Spleen (tissue), 11 donors: ENCODE data around the gene FDX1. TPM values are rescaled to one million over a fixed set of nuclear protein-coding genes. Genes with fewer than 3 reads are reported as not detected.
"Not testable (repeated sequence)": the region's sequence is repeated elsewhere in the genome, so short reads cannot be mapped to it uniquely, and the experiment has no call there.

Source experiments
- DNase-seq: peaks from one replicate; pipeline ENCODE4 v3.0.0-alpha.2; 2020
- H3K27ac ChIP-seq, 8 donors: fragments of 200-600 bp; sonication (generic) in 7 of 8; 1 replicate in 4 of 8; 2 replicates in 4 of 8; pipeline versions ENCODE4 v1.5.0 to v1.8.0; 2016 to 2021; ENCODE audit warnings: inconsistent platforms in 4 of 8, mild to moderate bottlenecking in 4 of 8, moderate library complexity in 1 of 8
- H3K27me3 ChIP-seq, 7 donors: fragments of 200-600 bp; sonication (generic) in 6 of 7; replicated peaks in 1 of 7; 1 replicate in 4 of 7; 2 replicates in 3 of 7; pipeline versions ENCODE4 v1.5.0 to v1.8.0; 2016 to 2021; ENCODE audit warnings: inconsistent platforms in 3 of 7, mild to moderate bottlenecking in 1 of 7
- H3K36me3 ChIP-seq, 6 donors: fragments of 200-600 bp; sonication (generic) in 5 of 6; 1 replicate in 4 of 6; 2 replicates in 2 of 6; pipeline versions ENCODE4 v1.5.0 to v1.8.0; 2016 to 2021; ENCODE audit warnings: inconsistent platforms in 2 of 6
- H3K4me1 ChIP-seq, 6 donors: fragments of 200-600 bp; sonication (generic) in 5 of 6; 1 replicate in 3 of 6; 2 replicates in 3 of 6; pipeline versions ENCODE4 v1.5.0 to v1.8.0; 2016 to 2021; ENCODE audit warnings: inconsistent platforms in 3 of 6
- H3K4me3 ChIP-seq, 8 donors: fragments of 200-600 bp; sonication (generic) in 7 of 8; 1 replicate in 4 of 8; 2 replicates in 4 of 8; pipeline versions ENCODE4 v1.5.0 to v1.8.0; 2016 to 2021; ENCODE audit warnings: inconsistent platforms in 4 of 8, mild to moderate bottlenecking in 4 of 8, moderate library complexity in 2 of 8
- H3K9me3 ChIP-seq, 8 donors: fragments of 200-600 bp; sonication (generic) in 7 of 8; 1 replicate in 4 of 8; 2 replicates in 4 of 8; pipeline versions ENCODE4 v1.5.0 to v1.8.0; 2016 to 2021; ENCODE audit warnings: inconsistent platforms in 4 of 8
- CTCF ChIP-seq, 11 experiments: fragments of 200-600 bp in 7 of 11; fragments of 450-650 bp in 4 of 11; sonication (generic) in 4 of 11; IDR thresholded peaks in 8 of 11; conservative IDR thresholded peaks in 3 of 11; 1 replicate in 7 of 11; 2 replicates in 4 of 11; pipeline versions ENCODE4 v1.4.0 to v1.8.0; 2016 to 2021; ENCODE audit warnings: antibody characterized with exemption in 11 of 11, inconsistent platforms in 4 of 11, mild to moderate bottlenecking in 1 of 11
- POLR2A ChIP-seq, 3 donors: fragments of 450-650 bp; IDR thresholded peaks; one replicate each; pipeline ENCODE4 v1.5.1; 2017; ENCODE audit warnings: antibody characterized with exemption in 3 of 3, mild to moderate bottlenecking in 1 of 3
- POLR2AphosphoS5 ChIP-seq, 3 donors: sonication (generic); formaldehyde crosslinking; IDR thresholded peaks; one replicate each; pipeline ENCODE4 v1.5.1; 2017; ENCODE audit warnings: antibody characterized with exemption in 3 of 3
- WGBS, 5 donors: extraction: QIAGEN DNeasy Blood & Tissue Kit in 3 of 5; methylation state at CpG; one replicate each; pipeline versions ENCODE4 v1.1.5 to v1.1.7; 2013 to 2018; 5-methylcytosine and 5-hydroxymethylcytosine counted together
- intact Hi-C: fragments of 100-400 bp; cut with DNase I; formaldehyde crosslinking; loops from one replicate; pipeline ENCODE4 v1.15.0; 2023; ENCODE audit warnings: low total_unique reads
- polyA plus RNA-seq, 3 donors: library from polyadenylated mRNA; stranded (reverse); fragments of 200-250 nt; gene quantifications; one replicate each; pipeline ENCODE4 v1.2.1, GENCODE V29; 2013
- total RNA-seq, 7 donors: library from RNA; depleted of rRNA in 3 of 7; stranded (reverse); fragments of >200 nt in 3 of 7; fragmentation: NEBNext Ultra II Directional in 4 of 7; extraction: Animal tissue kit (Norgen Biotek cat#: 25700) in 4 of 7; gene quantifications; one replicate each; pipeline versions ENCODE4 v1.1.0 to v1.2.1, GENCODE V29; 2016 to 2021
- donor health status: healthy with polysubstance abuse.
- donor health status: DM: no; HTN: no; CAD: no; lungs with moderate emphysema.
- donor health status: DM: no; HTN: no; CAD: no.
- donor health status: Bipolar disorder and iron deficiency.
- donor health status: healthy.
- donor health status: DM: no; HTN: no; CAD: no.
- donor health status: DM: yes; HTN: yes; CAD: no.

Gene FDX1
- total and polyA plus RNA-seq, 10 donors: 7.9 to 15.7 (median 10.3) TPM

DNA sequence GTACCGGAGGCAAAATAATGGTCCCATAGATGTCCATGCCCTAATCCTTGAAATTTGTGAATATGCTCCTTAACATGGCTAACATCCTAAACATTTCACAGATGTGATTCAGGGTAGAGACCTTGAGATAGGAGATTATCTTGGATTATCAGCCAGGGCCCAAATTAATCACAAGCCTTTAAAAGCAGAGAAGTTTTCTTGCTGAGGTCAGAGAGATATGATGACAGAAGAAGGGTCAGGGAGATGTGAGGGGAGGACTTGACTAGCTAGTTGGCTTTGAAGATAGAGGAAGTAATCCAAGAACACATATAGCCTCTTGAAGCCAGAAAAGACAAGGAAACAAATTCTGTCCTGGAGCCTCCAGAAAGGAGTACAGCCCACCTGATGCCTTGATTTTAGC, 19.1 kb upstream of the FDX1 start:
- Histone ChIP-seq H3K9me3 (peaks cover 0 to 11% (median 0%) of the 10 kb centered on the region in 8 donors), H3K36me3 (no peaks in the 10 kb centered on the region), H3K4me1 (peaks cover 0 to 6% (median 0%) of the 10 kb centered on the region in 6 donors), H3K4me3 (no peak overlapping the region), H3K27me3 (no peaks in the 10 kb centered on the region), H3K27ac (no peak overlapping the region)
- intact Hi-C loops: no loop called here
- WGBS, 5 donors: 92 to 97% (median 96%) methylated on average over 1 of the region's 1 CpG
- DNase-seq: no peak
- TF ChIP-seq POLR2AphosphoS5 (IDR thresholded peaks at IDR 0.05) (no peak), POLR2A (IDR thresholded peaks at IDR 0.05) (no peak), CTCF (IDR thresholded peaks at IDR 0.05 in 8 of 11, conservative IDR thresholded peaks at IDR 0.05 in 3 of 11) (no peak)

DNA sequence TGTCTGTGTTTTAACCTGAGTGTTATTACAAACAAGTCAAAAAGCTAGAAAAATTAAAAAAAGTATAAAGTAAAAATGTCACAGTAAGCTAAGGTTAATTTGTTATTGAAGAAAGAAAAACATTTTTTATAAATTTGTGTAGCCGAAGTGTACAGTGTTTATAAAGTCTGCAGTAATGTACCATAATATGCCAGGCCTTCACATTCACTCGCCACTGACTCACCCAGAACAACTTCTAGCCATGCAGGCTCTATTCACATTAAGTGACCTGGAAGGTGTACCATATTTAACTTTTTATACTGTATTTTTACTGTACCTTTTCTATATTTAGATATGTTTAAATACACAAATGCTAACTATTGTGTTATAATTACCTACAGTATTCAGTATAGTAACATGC, 14.7 kb upstream of the FDX1 start:
- 90 to 97% (median 95%) methylated on average over 2 of the region's 2 CpGs for WGBS, 5 donors
- intact Hi-C loops: no loop called here
- no peak overlapping the region for H3K27ac ChIP-seq
- H3K4me3 ChIP-seq: no peak overlapping the region
- H3K36me3 ChIP-seq: no peaks in the 10 kb centered on the region
- H3K27me3 ChIP-seq: no peaks in the 10 kb centered on the region
- TF ChIP-seq CTCF (IDR thresholded peaks at IDR 0.05 in 8 of 11, conservative IDR thresholded peaks at IDR 0.05 in 3 of 11) (no peak), POLR2A (IDR thresholded peaks at IDR 0.05) (no peak), POLR2AphosphoS5 (IDR thresholded peaks at IDR 0.05) (no peak)
- no peaks in the 10 kb centered on the region for H3K9me3 ChIP-seq
- no peaks in the 10 kb centered on the region for H3K4me1 ChIP-seq
- no peak for DNase-seq

- DNase-seq, intact Hi-C loops, H3K36me3 ChIP-seq, H3K27me3 ChIP-seq, H3K4me3 ChIP-seq, H3K27ac ChIP-seq, H3K4me1 ChIP-seq: not testable (repeated sequence)
- WGBS, 5 donors: 85 to 91% (median 90%) methylated on average over 6 of the region's 6 CpGs
- peaks cover 0 to 22% (median 15%) of the 10 kb centered on the region in 8 donors for H3K9me3 ChIP-seq
These were observed 8.1 kb upstream of the FDX1 start for GRCh38 chr11:110421658-110422057.

DNA sequence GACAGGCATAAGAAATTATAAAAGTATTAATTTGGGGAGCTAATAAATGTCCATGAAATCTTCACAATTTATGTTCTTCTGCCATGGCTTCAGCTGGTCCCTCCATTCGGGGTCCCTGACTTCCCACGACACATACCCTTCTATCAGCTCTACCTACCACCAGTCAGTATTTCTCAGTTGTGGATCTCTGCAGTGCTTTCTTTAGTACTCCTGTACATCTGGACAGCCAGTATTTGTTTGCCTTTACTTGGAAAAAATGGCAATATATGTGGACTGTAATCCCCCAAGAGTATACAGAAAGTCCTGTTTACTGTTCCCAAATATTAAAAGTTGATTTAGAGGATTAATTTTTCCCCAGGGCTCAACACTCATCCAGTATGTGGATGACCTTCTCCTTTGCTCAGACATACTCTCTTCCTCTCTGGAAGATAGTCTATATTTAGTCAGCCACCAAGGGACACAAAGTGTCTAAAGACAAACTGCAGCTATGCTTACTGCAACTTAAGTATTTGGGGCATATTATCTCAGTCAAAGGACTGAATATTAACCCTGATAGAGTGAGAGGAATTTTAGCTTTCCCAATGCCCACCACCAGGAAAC, 7.3 kb upstream of the FDX1 start:
- H3K4me3 ChIP-seq: no peak overlapping the region

More for the DNA sequence above, 7.3 kb upstream of the FDX1 start:
- intact Hi-C loops: no loop called here
- no peak for DNase-seq
- WGBS, 5 donors: 93 to 98% (median 98%) methylated on average over 2 of the region's 2 CpGs
- peaks cover 0 to 22% (median 15%) of the 10 kb centered on the region in 8 donors for H3K9me3 ChIP-seq
- no peak for TF ChIP-seq CTCF (IDR thresholded peaks at IDR 0.05 in 8 of 11, conservative IDR thresholded peaks at IDR 0.05 in 3 of 11)
- no peak for TF ChIP-seq POLR2A (IDR thresholded peaks at IDR 0.05)
- no peak for TF ChIP-seq POLR2AphosphoS5 (IDR thresholded peaks at IDR 0.05)
- H3K4me1 ChIP-seq: no peaks in the 10 kb centered on the region
- no peaks in the 10 kb centered on the region for H3K36me3 ChIP-seq
- H3K27me3 ChIP-seq: no peaks in the 10 kb centered on the region
- no peak overlapping the region for H3K27ac ChIP-seq
